OCI-LY3 (cell line): ENCODE measurements around the gene DNAAF9.

ENCODE experiments used
- CTCF ChIP-seq: fragments of 200-600, 300-600 bp; sonication (generic); IDR thresholded peaks from 2 replicates; pipeline ENCODE4 v1.5.1; 2014; ENCODE audit warnings: antibody characterized with exemption, low read length, low read depth
- EZH2phosphoT487 ChIP-seq: fragments of 200-600 bp; shearing (Covaris generic); IDR thresholded peaks from 2 replicates; pipeline ENCODE4 v1.6.1; 2018; ENCODE audit warnings: antibody characterized with exemption, mixed run types, low read depth

DNA sequence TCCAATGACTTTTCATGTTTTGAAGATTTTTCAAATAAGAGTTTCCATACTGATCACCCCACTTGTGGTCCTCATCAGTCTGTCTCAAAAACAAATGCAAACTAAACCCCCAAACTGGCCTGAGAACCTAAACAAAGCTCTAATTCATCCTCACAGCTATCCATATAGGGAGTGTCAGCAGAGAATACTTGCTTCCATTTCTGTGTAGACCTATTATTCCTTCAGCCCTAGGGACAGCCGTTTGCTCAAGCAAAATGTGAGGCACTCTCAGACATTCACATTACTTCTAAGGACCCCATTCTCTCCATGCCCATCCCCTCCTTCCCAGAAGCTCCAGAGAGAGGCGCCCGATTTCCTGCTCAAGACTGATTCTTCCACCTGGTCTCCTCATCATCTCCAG lies 24.6 kb downstream of the DNAAF9 start:
- no peak for TF ChIP-seq CTCF
- TF ChIP-seq EZH2phosphoT487 = no peak
